HK-2 (cell line): Measurements from ENCODE around the gene DPP7.

Experiments
- DNase-seq: peaks from one replicate; pipeline ENCODE4 v3.0.0-alpha.2; 2018; ENCODE audit not compliant: unreplicated experiment

DPP7 gene

GRCh38 chr9:137088121-137088520, 26.4 kb downstream of the DPP7 start:
- no peak for DNase-seq

DNA sequence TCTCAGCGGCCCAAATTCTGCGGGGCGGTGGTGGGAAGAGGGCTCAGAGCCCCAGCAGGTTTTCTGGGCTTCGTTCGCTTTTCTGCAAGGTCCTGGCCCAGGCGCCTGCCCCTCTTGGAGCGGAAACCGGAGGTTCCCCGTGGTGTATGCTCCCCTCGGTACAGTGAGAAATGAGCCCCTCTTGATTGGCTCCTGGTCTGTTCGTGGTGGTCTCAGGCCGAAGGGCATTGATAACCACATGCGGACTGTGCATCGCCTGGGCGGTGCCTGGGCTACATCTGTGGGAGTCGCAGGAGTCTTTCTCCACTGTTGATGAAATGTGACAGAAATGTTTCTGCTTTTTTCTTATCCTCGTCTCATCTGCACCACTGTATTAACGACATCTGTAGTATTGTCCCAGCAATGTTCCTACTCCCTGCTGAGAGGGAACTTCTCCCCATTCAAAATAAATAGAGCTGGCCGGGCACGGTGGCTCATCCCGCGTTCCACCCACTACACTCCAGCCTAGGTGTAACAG, 27.1 kb downstream of the DPP7 start:
- DNase-seq: no peak

DNA sequence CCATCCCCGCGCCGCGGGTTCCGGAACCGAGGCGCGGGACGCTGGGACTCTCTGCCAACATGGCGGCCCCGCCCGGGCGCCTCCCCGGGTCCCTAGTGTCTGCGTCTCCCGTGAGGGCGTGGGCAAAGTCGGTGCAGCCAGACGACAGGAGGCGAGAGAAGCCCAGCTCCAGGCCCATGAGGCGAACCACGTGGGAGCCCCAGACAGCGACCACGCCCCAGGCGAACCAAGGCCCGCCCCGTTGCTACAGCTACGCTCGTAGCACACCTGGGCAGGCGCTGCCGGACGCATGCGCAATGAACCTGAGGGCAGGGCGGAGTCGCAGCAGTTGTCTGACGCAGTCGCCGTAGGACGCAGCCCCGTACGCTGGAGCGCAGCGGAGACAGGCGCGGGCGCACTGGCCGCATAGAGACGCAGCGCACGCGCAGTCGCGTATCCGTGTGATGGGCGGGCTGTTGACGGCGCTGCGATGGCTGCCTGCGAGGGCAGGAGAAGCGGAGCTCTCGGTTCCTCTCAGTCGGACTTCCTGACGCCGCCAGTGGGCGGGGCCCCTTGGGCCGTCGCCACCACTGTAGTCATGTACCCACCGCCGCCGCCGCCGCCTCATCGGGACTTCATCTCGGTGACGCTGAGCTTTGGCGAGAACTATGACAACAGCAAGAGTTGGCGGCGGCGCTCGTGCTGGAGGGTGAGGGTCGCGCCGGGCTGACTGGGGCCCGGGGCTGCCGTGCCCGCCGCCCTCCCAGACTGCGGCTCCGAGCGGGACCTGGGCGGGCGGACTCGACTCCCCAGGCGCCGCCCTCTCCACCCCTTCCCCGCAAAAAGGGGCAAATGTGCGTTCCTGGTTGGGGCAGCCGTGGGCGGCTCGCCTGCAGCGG, 27.8 kb downstream of the DPP7 start, which contains the start of gene MAN1B1:
MAN1B1 (plus strand) TSS at position 455 of the 878 bp plus-strand sequence; CDS start at position 470, 15 bp downstream.
- DNase-seq: peak; percentile 100

GRCh38 chr9:137085920-137086530, 28.5 kb downstream of the DPP7 start:
- peak; percentile 63 for DNase-seq

DNA sequence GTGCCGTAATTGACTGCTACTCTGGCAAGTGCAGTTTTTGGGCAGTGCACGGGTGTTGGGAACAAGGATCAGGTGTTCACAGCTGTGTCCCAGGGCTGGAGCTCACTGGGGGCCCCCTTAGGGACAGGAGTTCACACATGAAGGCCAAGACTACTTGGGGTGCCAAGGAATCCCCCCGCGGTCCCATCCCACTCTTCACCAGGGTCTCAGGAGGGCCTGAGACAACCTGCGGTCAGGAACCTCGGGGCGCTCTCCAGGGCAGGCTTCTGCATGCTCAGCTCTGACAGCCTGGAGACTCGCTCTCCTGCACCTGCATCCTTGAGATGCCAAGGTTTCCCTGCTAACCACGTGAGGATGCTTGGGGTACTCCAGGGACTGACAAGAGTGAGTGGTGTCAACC, 30.0 kb downstream of the DPP7 start:
- no peak for DNase-seq

- DNase-seq: peak; percentile 98
Measured at GRCh38 chr9:137083394-137084004, 31.0 kb downstream of the DPP7 start.

DNA sequence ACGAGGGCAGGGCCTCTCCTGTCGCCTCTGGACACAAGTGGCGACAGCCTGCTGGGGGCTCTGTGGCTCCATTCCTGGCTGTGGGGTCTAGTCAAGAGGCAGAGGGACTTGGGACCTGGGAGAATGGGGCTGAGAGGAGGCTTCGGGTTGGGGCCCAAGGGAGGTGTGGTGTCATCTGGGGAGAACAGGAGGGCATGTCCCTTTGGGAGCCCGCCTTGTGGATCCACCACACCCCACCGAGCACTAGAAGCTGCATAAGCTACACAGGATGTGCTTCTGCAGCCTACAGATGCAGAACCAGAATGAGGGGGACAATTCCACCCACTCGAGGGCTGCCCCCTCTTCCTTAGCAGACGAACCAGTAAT, 31.6 kb downstream of the DPP7 start:
- no peak for DNase-seq

GRCh38 chr9:137082222-137082924, 32.2 kb downstream of the DPP7 start:
- no peak for DNase-seq

GRCh38 chr9:137080260-137081122, 34.0 kb downstream of the DPP7 start:
- no peak for DNase-seq

- no peak for DNase-seq
Measured at GRCh38 chr9:137079401-137079787, 35.1 kb downstream of the DPP7 start.

GRCh38 chr9:137078701-137079400, 35.7 kb downstream of the DPP7 start:
- DNase-seq: no peak

GRCh38 chr9:137077758-137078693, 36.5 kb downstream of the DPP7 start:
- DNase-seq: no peak

DNA sequence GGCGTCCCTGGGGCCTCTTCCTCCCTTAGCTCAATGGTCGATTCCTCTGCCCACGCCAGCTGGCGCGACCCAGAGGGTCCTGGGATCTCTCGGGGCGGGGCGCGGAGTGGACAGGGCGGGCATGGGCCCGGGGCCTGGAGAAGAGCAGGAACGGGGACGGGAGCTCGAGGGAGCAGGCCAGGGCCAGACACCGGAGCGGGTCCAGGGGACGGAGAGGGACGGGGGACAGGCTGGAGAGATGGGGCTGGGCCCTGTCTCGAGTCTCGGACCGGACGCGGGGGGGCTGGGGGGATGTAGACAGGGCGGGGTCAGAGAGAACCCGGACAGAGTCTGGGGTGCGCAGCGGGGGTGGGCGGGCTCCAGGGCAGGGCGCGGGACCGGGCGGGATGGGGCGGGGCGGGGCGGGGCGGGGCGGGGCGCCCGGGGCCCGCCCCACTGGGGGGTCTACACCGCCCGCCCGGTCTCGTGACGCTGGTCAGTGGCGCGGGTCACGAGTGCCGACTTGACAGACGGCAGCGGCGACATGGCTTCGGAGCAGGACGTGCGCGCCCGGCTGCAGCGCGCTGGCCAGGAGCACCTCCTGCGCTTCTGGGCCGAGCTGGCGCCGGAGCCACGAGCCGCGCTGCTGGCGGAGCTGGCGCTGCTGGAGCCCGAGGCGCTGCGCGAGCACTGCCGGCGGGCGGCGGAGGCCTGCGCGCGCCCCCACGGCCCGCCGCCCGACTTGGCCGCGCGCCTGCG, 37.4 kb downstream of the DPP7 start, which contains the start of gene UAP1L1:
UAP1L1 (plus strand) TSS at position 508 of the 738 bp plus-strand sequence; CDS start at position 524, 16 bp downstream.
- no peak for DNase-seq

DNA sequence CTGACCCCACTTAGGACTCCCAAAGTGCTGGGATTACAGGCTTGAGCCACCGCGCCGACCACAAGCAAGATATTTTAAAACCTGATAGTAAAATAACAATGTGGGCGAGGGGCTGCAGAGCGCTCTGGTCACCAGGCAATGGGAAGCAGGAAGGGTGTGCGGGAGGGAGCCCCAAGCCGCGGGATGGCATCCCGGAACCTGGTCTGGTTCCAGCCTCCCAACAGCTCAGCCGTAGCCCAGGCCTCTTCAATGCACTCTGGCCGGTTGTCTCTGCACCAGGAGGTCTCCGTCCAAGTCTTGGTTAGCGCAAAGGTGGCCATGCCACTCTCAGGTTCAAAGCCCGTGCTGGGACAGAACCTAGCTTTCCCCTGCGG, 37.9 kb downstream of the DPP7 start:
- DNase-seq: no peak

- DNase-seq: no peak
Measured at GRCh38 chr9:137075275-137075775, 39.2 kb downstream of the DPP7 start.

DNA sequence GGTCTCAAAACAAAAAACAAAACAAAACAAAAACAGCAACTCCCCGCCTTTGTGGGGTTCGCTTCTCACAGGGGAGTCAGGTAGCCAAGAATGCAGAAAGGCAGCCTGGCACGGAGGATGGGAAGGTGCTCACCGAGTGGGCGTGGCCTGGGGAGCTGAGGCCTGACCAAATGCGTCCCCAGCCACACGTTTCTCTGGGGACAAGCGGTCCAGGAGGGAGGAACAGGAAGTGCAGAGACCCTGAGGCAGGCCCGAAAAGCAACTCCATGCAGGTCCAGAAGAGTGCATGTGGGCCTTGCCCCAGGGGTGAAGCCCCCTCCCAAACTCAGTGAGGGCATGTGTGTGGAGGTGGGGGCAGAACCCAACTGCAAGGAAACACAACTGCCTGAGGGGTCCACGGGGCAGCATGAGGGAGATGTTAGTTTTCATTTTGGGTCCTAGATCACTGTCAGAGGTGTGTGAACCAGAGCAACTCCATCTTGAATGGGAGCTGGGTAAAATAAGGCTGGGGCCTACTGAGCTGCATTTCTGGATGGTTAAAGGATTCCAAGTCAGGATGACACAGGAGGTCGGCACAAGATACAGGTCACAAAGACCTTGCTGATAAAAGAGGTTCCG, 39.8 kb downstream of the DPP7 start:
- DNase-seq: no peak

- no peak for DNase-seq
Measured at GRCh38 chr9:137073992-137074399, 40.5 kb downstream of the DPP7 start.

DNA sequence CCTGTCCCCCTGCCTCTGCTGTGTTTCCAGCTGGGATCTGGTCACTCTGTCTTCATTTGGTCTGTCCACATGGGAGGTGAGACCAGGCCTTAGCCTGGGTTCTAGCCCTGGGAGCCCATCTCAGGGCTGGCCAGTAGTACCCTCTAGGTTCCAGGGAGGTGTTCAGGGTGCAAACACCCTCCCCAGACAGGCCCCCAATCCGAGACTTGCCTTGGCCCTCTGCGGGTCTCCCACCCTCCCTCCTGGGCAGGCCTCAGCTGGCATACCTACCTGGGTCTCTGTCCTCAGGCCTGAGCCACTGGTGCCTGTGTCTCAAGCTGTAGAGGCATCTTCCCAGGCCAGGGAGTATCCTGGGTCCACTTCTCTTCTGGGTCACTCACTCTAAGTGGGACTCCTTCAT, 43.3 kb downstream of the DPP7 start:
- no peak for DNase-seq
